Esophagus squamous epithelium (tissue), 4 donors: ENCODE data around the gene AFAP1L1.

Source experiments
- POLR2A ChIP-seq, 4 donors: fragments of 450-650 bp; IDR thresholded peaks; one replicate each; pipeline ENCODE4 v1.6.1; 2017; ENCODE audit warnings: antibody characterized with exemption in 4 of 4, mild to moderate bottlenecking in 4 of 4, moderate library complexity in 3 of 4
- TF ChIP-seq, protein P1 (sequence below), 6 experiments: fragments of 450-650 bp in 4 of 6; fragments of 200-600 bp in 2 of 6; sonication (generic) in 2 of 6; IDR thresholded peaks; one replicate each; pipeline ENCODE4 v1.5.1; 2016 to 2019; ENCODE audit warnings: antibody characterized with exemption in 6 of 6, mild to moderate bottlenecking in 4 of 6, moderate library complexity in 4 of 6

DNA sequence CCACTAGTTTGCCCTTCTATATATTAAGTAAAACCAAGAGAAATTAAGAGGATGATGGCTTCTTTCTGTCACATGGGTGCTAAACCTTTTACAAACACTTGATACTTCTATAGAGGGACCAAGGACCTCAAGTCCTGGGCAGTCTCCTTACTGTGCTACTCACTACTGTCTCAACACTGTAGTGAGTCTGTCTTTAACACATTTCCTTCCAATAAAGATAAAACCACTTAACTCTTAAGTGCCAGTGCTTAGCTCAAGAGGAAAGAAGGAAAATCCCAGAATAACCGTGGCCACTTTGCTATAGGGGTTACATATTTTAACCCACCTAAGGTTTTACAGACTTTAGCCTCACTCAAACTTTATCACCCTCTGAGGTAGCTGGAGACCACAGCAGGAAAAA is 69.3 kb downstream of the AFAP1L1 start:
- no peak for TF ChIP-seq POLR2A (IDR thresholded peaks at IDR 0.05)
- TF ChIP-seq, protein P1, sequence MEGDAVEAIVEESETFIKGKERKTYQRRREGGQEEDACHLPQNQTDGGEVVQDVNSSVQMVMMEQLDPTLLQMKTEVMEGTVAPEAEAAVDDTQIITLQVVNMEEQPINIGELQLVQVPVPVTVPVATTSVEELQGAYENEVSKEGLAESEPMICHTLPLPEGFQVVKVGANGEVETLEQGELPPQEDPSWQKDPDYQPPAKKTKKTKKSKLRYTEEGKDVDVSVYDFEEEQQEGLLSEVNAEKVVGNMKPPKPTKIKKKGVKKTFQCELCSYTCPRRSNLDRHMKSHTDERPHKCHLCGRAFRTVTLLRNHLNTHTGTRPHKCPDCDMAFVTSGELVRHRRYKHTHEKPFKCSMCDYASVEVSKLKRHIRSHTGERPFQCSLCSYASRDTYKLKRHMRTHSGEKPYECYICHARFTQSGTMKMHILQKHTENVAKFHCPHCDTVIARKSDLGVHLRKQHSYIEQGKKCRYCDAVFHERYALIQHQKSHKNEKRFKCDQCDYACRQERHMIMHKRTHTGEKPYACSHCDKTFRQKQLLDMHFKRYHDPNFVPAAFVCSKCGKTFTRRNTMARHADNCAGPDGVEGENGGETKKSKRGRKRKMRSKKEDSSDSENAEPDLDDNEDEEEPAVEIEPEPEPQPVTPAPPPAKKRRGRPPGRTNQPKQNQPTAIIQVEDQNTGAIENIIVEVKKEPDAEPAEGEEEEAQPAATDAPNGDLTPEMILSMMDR (IDR thresholded peaks at IDR 0.05), result no peak
